Endothelial cell of umbilical vein (primary cell): ENCODE measurements around the gene C8G. TPM values are rescaled to one million over a fixed set of nuclear protein-coding genes. Genes with fewer than 3 reads are reported as not detected.

Source experiments
- BruUV-seq: library from RNA; stranded (reverse); fragments of 400-500 nt; replicated peaks from 2 replicates; lab custom pipeline; 2021; lab: Mats Ljungman, UMichigan
- CTCF ChIA-PET: fragments of 300-600, 350-600 bp; sonication (Branson Sonifier 250); formaldehyde crosslinking; loops from one replicate; lab custom pipeline; 2021; ENCODE audit warnings: antibody characterized with exemption, inconsistent platforms; lab: Charles Lee
- POLR2A ChIA-PET: fragments of 300-600, 350-600 bp; sonication (Branson Sonifier 250); formaldehyde crosslinking; loops from one replicate; lab custom pipeline; 2021; ENCODE audit warnings: antibody characterized with exemption, inconsistent platforms; lab: Charles Lee
- DNase-seq: peaks from one replicate; pipeline ENCODE4 v3.0.0-alpha.2; 2011; ENCODE audit warnings: low read depth, low spot score
- FAIRE-seq: peaks from 2 replicates; lab custom pipeline; 2011; peaks lifted over from hg19 to GRCh38; lab: Jason Lieb, UNC
- H2AFZ ChIP-seq: 2 replicates; pipeline ENCODE4 v1.6.0; 2012; ENCODE audit warnings: low read depth, low read length, control low read depth, inconsistent platforms
- H3K27ac ChIP-seq: 2 replicates; pipeline ENCODE4 v1.5.1; 2011; ENCODE audit warnings: low read depth, mild to moderate bottlenecking, control low read depth, low read length, moderate library complexity; ENCODE audit not compliant: insufficient read depth
- H3K27me3 ChIP-seq, 2 experiments: 2 replicates each; pipeline versions ENCODE4 v1.6.0 to v1.6.1; 2011; ENCODE audit warnings: low read length in 2 of 2, mixed read lengths in 1 of 2; ENCODE audit not compliant: control insufficient read depth in 2 of 2, insufficient read depth in 2 of 2
- H3K36me3 ChIP-seq, 2 experiments: 2 replicates in 1 of 2; 3 replicates in 1 of 2; pipeline ENCODE4 v1.5.1; 2011; ENCODE audit warnings: low read length in 2 of 2, mild to moderate bottlenecking in 1 of 2, moderate library complexity in 1 of 2; ENCODE audit not compliant: control insufficient read depth in 2 of 2, insufficient read depth in 2 of 2; ENCODE audit errors: extremely low read depth in 1 of 2
- H3K4me1 ChIP-seq: 3 replicates; pipeline ENCODE4 v1.5.1; 2011; ENCODE audit warnings: mild to moderate bottlenecking, low read length; ENCODE audit not compliant: control insufficient read depth, insufficient read depth; ENCODE audit errors: extremely low read depth
- H3K4me2 ChIP-seq: 2 replicates; pipeline ENCODE4 v1.6.1; 2011; ENCODE audit warnings: low read length, control low read depth, mixed read lengths; ENCODE audit not compliant: insufficient read depth
- H3K4me3 ChIP-seq, 3 experiments: fragments of 200-600 bp in 1 of 3; sonication (generic), shearing (Covaris generic) in 1 of 3; replicated peaks in 1 of 3; 2 replicates each; pipeline ENCODE4 v1.5.1; 2011 to 2016; ENCODE audit warnings: control low read depth in 3 of 3, low read length in 3 of 3, mild to moderate bottlenecking in 2 of 3, inconsistent platforms in 1 of 3, low read depth in 1 of 3, moderate library complexity in 1 of 3; ENCODE audit not compliant: insufficient read depth in 1 of 3
- H3K79me2 ChIP-seq: 2 replicates; pipeline ENCODE4 v1.6.0; 2012; ENCODE audit warnings: low read length, inconsistent platforms; ENCODE audit not compliant: control insufficient read depth, insufficient read depth
- H3K9ac ChIP-seq: replicated peaks from 2 replicates; pipeline ENCODE3; 2011; ENCODE audit warnings: low read length, control low read depth; ENCODE audit not compliant: insufficient read depth; ENCODE audit errors: extremely low read depth
- H3K9me1 ChIP-seq: replicated peaks from 3 replicates; pipeline ENCODE4 v1.6.0; 2011; ENCODE audit warnings: mild to moderate bottlenecking, low read length; ENCODE audit not compliant: control insufficient read depth, insufficient read depth; ENCODE audit errors: extremely low read depth
- H3K9me3 ChIP-seq: replicated peaks from 2 replicates; pipeline ENCODE4 v1.5.1; 2012; ENCODE audit warnings: low read length, inconsistent platforms; ENCODE audit not compliant: control insufficient read depth, insufficient read depth
- H4K20me1 ChIP-seq: replicated peaks from 2 replicates; pipeline ENCODE3; 2011; ENCODE audit warnings: mild to moderate bottlenecking, low read length; ENCODE audit not compliant: control insufficient read depth, insufficient read depth; ENCODE audit errors: extremely low read depth
- EZH2 ChIP-seq: IDR thresholded peaks from 2 replicates; pipeline ENCODE4 v1.6.1; 2012; ENCODE audit warnings: borderline replicate concordance, low read depth, mild to moderate bottlenecking, moderate library complexity, low read length, inconsistent platforms; ENCODE audit not compliant: severe bottlenecking
- FOS ChIP-seq: IDR thresholded peaks from 2 replicates; pipeline ENCODE4 v1.6.1; 2011; ENCODE audit warnings: mild to moderate bottlenecking, low read length, moderate library complexity, borderline replicate concordance; ENCODE audit not compliant: insufficient read depth
- GATA2 ChIP-seq: IDR thresholded peaks from 2 replicates; pipeline ENCODE4 v1.7.0; 2011; ENCODE audit warnings: low read depth, mild to moderate bottlenecking, moderate library complexity, mixed read lengths, low read length; ENCODE audit not compliant: insufficient read length, insufficient read depth
- JUN ChIP-seq: IDR thresholded peaks from 2 replicates; pipeline ENCODE4 v1.6.1; 2011; ENCODE audit warnings: borderline replicate concordance, low read depth; ENCODE audit not compliant: insufficient read length, insufficient read depth
- POLR2A ChIP-seq: IDR thresholded peaks from 2 replicates; pipeline ENCODE4 v1.6.1; 2012; ENCODE audit warnings: low read depth, mild to moderate bottlenecking, control low read depth, low read length
- POLR2AphosphoS5 ChIP-seq: IDR thresholded peaks from 2 replicates; pipeline ENCODE4 v1.6.1; 2012; ENCODE audit warnings: low read depth, mild to moderate bottlenecking, control low read depth, low read length, moderate library complexity; ENCODE audit not compliant: insufficient read depth
- dilution Hi-C: fragments of 300-500 bp; cut with MboI; formaldehyde crosslinking; loops from one replicate; pipeline ENCODE4 v1.15.0; 2019; ENCODE audit warnings: low sequenced_read_pairs; ENCODE audit not compliant: extremely low pct_ligation_motif_present
- intact Hi-C: fragments of 100-400 bp; cut with micrococcal nuclease; formaldehyde crosslinking; loops from one replicate; pipeline ENCODE4 v1.10.0; 2022
- polyA plus RNA-seq, 4 experiments: library from polyadenylated mRNA; depleted of rRNA in 3 of 4; stranded (reverse) in 3 of 4; unstranded in 1 of 4; fragments of >200 nt; gene quantifications; 2 replicates each; pipeline versions ENCODE4 v1.2.1 to v1.2.3, GENCODE V29; 2011 to 2012; ENCODE audit warnings: missing spikeins in 1 of 4
- total RNA-seq: library from RNA; stranded (reverse); gene quantifications from 2 replicates; pipeline ENCODE4 v1.2.3, GENCODE V29; 2021
- TF ChIP-seq, protein P1 (sequence below): IDR thresholded peaks from 2 replicates; pipeline ENCODE4 v1.6.1; 2011; ENCODE audit not compliant: insufficient read depth, insufficient read length

The C8G gene
- total and polyA plus RNA-seq, 2 donors (not counting 3 experiments of a cell fraction or from before 2014, with no cell fraction given): 0.47 to 1.9 TPM

- POLR2A ChIA-PET: no interaction called here
- dilution Hi-C loops: no loop called here
- no peak for TF ChIP-seq GATA2
- TF ChIP-seq FOS: no peak
- no peak for TF ChIP-seq JUN
- TF ChIP-seq, protein P1, sequence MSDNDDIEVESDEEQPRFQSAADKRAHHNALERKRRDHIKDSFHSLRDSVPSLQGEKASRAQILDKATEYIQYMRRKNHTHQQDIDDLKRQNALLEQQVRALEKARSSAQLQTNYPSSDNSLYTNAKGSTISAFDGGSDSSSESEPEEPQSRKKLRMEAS: no peak
- TF ChIP-seq EZH2: no peak
- no peak for TF ChIP-seq POLR2AphosphoS5
- BruUV-seq: no TSS peak
- Histone ChIP-seq H3K9me1 (no peaks in the 10 kb centered on the region), H3K4me2 (no peak overlapping the region), H3K9me3 (no peaks in the 10 kb centered on the region), H3K4me3 (no peak overlapping the region), H3K36me3 (peaks cover 5 to 35% of the 10 kb centered on the region in 2 experiments), H2AFZ (no peak overlapping the region), H4K20me1 (no peaks in the 10 kb centered on the region), H3K79me2 (no peaks in the 10 kb centered on the region), H3K27me3 (no peaks in the 10 kb centered on the region), H3K9ac (no peak overlapping the region), H3K27ac (no peak overlapping the region), H3K4me1 (no peaks in the 10 kb centered on the region)
- intact Hi-C loops: no loop called here
- FAIRE-seq: no peak
- CTCF ChIA-PET: interaction anchor here (0.6 kb wide), 1 partner anchor 62 kb away, joined by 3 read pairs; no protein-coding TSS in a partner anchor
- no peak for DNase-seq
Observed at GRCh38 chr9:136910197-136910900, 34.7 kb upstream of the C8G start.

- no peak overlapping the region for H3K9ac ChIP-seq
- FAIRE-seq (no peak), DNase-seq (no peak)
- ChIA-PET CTCF (interaction anchor here (0.6 kb wide), 1 partner anchor 62 kb away, joined by 3 read pairs; no protein-coding TSS in a partner anchor), POLR2A (no interaction called here)
- no peak overlapping the region for H3K4me3 ChIP-seq
- no peaks in the 10 kb centered on the region for H3K4me1 ChIP-seq
- H3K9me3 ChIP-seq: no peaks in the 10 kb centered on the region
- H3K9me1 ChIP-seq: no peaks in the 10 kb centered on the region
- no peak overlapping the region for H2AFZ ChIP-seq
- H3K36me3 ChIP-seq: peaks cover 5 to 38% of the 10 kb centered on the region in 2 experiments
- H3K27me3 ChIP-seq: no peaks in the 10 kb centered on the region
- dilution Hi-C loops (no loop called here), intact Hi-C loops (no loop called here)
- no TSS peak for BruUV-seq
- TF ChIP-seq EZH2: no peak
- no peak for TF ChIP-seq FOS
- no peak for TF ChIP-seq GATA2
- no peak for TF ChIP-seq POLR2A
- H3K27ac ChIP-seq: no peak overlapping the region
- no peaks in the 10 kb centered on the region for H4K20me1 ChIP-seq
- no peak overlapping the region for H3K4me2 ChIP-seq
- H3K79me2 ChIP-seq: no peaks in the 10 kb centered on the region
Observed at GRCh38 chr9:136910901-136911245, 34.2 kb upstream of the C8G start.
